ENCODE results near the gene DSC2.

DNA sequence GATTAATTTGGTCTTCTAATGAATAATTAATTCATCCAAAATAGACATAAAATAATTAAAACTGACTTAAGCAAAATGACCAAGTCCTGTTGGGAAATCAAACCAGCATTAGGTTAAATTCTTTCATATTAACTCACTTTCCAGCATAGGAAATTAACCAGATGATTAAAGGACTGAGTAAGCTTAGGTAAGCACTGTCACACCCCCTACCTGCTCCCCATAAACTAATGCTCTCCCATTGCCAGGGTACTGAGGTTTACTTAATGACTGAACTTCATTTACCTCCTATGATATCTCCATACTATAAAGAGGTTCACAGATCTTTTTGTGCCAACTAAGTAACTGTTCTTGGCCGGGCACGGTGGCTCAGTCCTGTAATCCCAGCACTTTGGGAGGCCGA lies 13.7 kb downstream of the DSC2 start:
- TF ChIP-seq, protein P1, sequence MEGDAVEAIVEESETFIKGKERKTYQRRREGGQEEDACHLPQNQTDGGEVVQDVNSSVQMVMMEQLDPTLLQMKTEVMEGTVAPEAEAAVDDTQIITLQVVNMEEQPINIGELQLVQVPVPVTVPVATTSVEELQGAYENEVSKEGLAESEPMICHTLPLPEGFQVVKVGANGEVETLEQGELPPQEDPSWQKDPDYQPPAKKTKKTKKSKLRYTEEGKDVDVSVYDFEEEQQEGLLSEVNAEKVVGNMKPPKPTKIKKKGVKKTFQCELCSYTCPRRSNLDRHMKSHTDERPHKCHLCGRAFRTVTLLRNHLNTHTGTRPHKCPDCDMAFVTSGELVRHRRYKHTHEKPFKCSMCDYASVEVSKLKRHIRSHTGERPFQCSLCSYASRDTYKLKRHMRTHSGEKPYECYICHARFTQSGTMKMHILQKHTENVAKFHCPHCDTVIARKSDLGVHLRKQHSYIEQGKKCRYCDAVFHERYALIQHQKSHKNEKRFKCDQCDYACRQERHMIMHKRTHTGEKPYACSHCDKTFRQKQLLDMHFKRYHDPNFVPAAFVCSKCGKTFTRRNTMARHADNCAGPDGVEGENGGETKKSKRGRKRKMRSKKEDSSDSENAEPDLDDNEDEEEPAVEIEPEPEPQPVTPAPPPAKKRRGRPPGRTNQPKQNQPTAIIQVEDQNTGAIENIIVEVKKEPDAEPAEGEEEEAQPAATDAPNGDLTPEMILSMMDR (IDR thresholded peaks at IDR 0.05), result no peak
- TF ChIP-seq POLR2AphosphoS5 (IDR thresholded peaks at IDR 0.05), result no peak

Measured in gastroesophageal sphincter (tissue), 3 donors.